Measurements from ENCODE around the gene MRPL30.

MRPL30 gene

DNA sequence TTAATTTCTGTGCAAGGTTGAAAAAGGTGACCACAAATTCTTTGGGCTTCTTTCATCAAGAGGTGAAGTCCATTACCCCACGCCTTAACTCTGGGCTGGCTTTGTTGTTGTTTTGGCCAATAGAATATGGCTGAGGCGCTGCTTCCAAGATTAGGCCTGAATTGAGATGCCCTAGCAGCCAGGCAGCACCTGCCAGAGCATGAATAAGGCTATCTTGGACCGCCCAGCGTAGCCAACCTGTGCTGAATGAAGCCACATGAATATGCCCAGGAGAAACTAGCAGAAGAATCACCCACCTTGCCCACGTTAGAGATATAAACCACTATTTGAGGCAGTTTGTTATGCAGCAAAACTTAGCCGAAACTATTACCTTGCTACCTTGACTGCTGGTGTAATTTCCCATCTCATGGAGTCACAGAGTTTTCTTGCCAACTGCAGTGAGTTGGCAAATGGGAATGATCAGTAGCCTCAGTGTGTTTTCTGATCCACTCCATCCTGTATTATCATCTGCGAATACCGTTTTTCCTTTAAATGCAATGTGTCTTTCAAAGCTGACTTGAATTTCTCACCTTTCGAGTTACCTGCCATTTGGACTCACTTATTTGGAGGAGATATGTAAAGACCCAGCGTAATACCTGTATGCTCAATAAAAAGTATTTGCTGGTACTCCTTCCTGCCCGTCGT is 26.9 kb upstream of the MRPL30 start:
- peak overlapping the region; percentile 91 to 94 for H3K9ac ChIP-seq (ENCODE audit: low read depth in 1 of 2, low read length in 2 of 2)
- peaks cover 14 to 24% of the 10 kb centered on the region in 2 donors for H3K4me1 ChIP-seq (ENCODE audit: control insufficient read depth in 1 of 2, insufficient read depth in 2 of 2, low read length in 2 of 2)
- H3K4me3 ChIP-seq (ENCODE audit: low read depth in 1 of 2, low read length in 2 of 2), result peak overlapping the region; percentile 95 to 99
- no peaks in the 10 kb centered on the region for H3K9me3 ChIP-seq (ENCODE audit: control insufficient read depth in 1 of 2, low read length in 2 of 2)
- H3K27me3 ChIP-seq (ENCODE audit: control insufficient read depth in 1 of 2, insufficient read depth in 2 of 2, low read length in 2 of 2), result no peaks in the 10 kb centered on the region
- H3K36me3 ChIP-seq (ENCODE audit: control insufficient read depth in 1 of 2, insufficient read depth in 2 of 2, low read length in 2 of 2), result no peaks in the 10 kb centered on the region
- peak overlapping the region; percentile 83 for H3K27ac ChIP-seq (ENCODE audit: low read depth, low read length)

DNA sequence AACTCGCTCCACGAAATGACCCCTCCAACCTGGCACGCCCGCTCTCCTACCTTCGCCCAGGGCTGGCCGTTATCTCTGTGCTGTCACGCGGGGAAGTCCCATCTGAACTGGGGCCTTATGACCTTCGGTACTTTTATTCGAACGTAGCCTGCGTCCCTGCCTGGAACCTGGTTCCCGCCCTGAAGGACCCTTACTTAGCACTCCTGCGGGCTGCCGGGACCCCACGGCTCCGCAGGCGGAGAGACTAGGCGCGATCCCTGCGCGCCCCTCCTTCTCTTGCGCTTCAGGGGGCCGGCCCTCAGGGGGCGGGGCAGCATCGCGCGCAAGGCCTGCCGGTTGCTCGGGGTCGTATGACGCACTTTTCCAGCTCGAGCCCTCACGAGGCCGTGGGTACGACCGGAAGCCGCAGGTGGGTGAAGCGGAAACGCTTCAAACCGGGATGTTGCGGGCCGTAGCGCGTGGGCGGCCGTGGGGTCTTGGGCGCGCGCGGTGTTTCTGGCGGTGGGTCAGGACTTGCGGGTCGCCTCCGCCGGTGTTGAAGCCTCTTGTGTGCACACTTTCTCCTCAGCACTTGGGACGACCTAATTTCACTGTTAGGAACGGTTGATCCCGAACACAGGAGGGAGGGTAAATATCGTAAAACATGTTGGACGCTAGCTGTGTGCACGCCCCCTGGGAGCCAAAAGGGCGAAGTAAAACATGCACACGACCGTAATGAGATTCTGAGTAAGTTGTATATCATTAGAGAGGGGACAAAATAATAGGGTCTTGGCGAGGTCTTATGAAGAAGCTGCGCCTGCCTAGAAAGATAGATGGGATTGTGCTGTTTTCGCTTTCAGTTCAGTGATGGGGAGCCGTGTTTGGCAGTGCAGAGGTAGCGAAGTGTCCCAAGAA is 26.1 kb upstream of the MRPL30 start, which contains the start of the genes LIPT1 and TSGA10:
Gene LIPT1 (plus strand): TSS at position 325 of the 894 bp plus-strand sequence. CDS start 6,991 bp downstream, outside the sequence.
Gene TSGA10 (minus strand): TSS at position 300 of the 894 bp plus-strand sequence. CDS start 45,503 bp downstream, outside the sequence.
- peak within 1 kb of the TSS; percentile 91 to 94 for H3K9ac ChIP-seq (ENCODE audit: low read depth in 1 of 2, low read length in 2 of 2)
- no peaks in the 10 kb centered on the region for H3K27me3 ChIP-seq (ENCODE audit: control insufficient read depth in 1 of 2, insufficient read depth in 2 of 2, low read length in 2 of 2)
- H3K36me3 ChIP-seq (ENCODE audit: control insufficient read depth in 1 of 2, insufficient read depth in 2 of 2, low read length in 2 of 2), result peaks cover 0 to 3% of the 10 kb centered on the region in 2 donors
- H3K4me1 ChIP-seq (ENCODE audit: control insufficient read depth in 1 of 2, insufficient read depth in 2 of 2, low read length in 2 of 2), result peaks cover 14 to 24% of the 10 kb centered on the region in 2 donors
- H3K9me3 ChIP-seq (ENCODE audit: control insufficient read depth in 1 of 2, low read length in 2 of 2), result no peaks in the 10 kb centered on the region
- H3K4me3 ChIP-seq (ENCODE audit: low read depth in 1 of 2, low read length in 2 of 2), result peak within 1 kb of the TSS; percentile 95 to 99
- peak within 1 kb of the TSS; percentile 83 for H3K27ac ChIP-seq (ENCODE audit: low read depth, low read length)

- Histone ChIP-seq H3K27ac (ENCODE audit: low read depth, low read length) (no peak overlapping the region), H3K36me3 (ENCODE audit: control insufficient read depth in 1 of 2, insufficient read depth in 2 of 2, low read length in 2 of 2) (peaks cover 0 to 3% of the 10 kb centered on the region in 2 donors), H3K9ac (ENCODE audit: low read depth in 1 of 2, low read length in 2 of 2) (no peak overlapping the region), H3K27me3 (ENCODE audit: control insufficient read depth in 1 of 2, insufficient read depth in 2 of 2, low read length in 2 of 2) (no peaks in the 10 kb centered on the region), H3K9me3 (ENCODE audit: control insufficient read depth in 1 of 2, low read length in 2 of 2) (no peaks in the 10 kb centered on the region), H3K4me3 (ENCODE audit: low read depth in 1 of 2, low read length in 2 of 2) (no peak overlapping the region), H3K4me1 (ENCODE audit: control insufficient read depth in 1 of 2, insufficient read depth in 2 of 2, low read length in 2 of 2) (peaks cover 14 to 24% of the 10 kb centered on the region in 2 donors)
Measured at GRCh38 chr2:99156891-99157290, 24.1 kb upstream of the MRPL30 start.

DNA sequence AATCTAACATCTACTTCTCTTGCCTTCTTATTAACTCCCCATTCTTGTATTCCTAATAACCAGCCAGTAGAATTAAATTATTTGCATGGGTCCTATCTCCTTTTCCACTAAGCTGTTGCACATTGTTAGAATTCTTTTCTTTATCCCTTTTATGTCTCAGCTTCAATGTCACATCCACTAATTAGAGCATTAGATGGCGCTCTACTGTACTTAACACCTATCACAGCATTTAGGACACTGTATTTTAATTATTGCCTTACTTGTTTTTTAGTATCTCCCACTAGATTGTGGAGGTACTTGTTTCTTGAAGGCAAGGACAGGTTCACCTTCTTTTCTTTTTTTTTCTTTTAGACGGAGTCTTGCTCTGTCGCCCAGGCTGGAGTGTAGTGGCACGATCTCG is 22.4 kb upstream of the MRPL30 start:
- H3K4me1 ChIP-seq (ENCODE audit: control insufficient read depth in 1 of 2, insufficient read depth in 2 of 2, low read length in 2 of 2), result peaks cover 14 to 17% of the 10 kb centered on the region in 2 donors
- H3K4me3 ChIP-seq (ENCODE audit: low read depth in 1 of 2, low read length in 2 of 2), result no peak overlapping the region
- no peaks in the 10 kb centered on the region for H3K9me3 ChIP-seq (ENCODE audit: control insufficient read depth in 1 of 2, low read length in 2 of 2)
- peaks cover 0 to 3% of the 10 kb centered on the region in 2 donors for H3K36me3 ChIP-seq (ENCODE audit: control insufficient read depth in 1 of 2, insufficient read depth in 2 of 2, low read length in 2 of 2)
- no peak overlapping the region for H3K9ac ChIP-seq (ENCODE audit: low read depth in 1 of 2, low read length in 2 of 2)
- no peaks in the 10 kb centered on the region for H3K27me3 ChIP-seq (ENCODE audit: control insufficient read depth in 1 of 2, insufficient read depth in 2 of 2, low read length in 2 of 2)
- H3K27ac ChIP-seq (ENCODE audit: low read depth, low read length), result no peak overlapping the region

DNA sequence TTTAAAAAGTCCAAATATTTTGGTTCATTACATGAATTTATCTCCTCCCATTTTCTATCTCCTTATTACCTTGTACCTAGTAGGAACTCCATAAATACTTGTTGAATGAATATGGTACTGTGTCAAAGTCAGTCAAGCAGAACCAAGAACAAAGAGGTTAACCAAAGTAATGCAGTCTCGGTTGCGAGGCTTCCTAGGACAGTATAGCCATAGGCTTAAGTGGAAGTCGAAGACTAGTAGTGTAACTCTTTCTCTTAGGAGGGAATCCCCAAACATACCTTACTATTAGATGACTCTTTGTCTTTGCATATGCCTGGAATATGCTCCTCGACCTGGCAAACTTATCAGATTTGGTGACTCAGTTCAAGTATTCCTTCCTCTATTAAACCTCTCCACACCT is 21.4 kb upstream of the MRPL30 start:
- peaks cover 7 to 10% of the 10 kb centered on the region in 2 donors for H3K4me1 ChIP-seq (ENCODE audit: control insufficient read depth in 1 of 2, insufficient read depth in 2 of 2, low read length in 2 of 2)
- no peak overlapping the region for H3K4me3 ChIP-seq (ENCODE audit: low read depth in 1 of 2, low read length in 2 of 2)
- no peak overlapping the region for H3K27ac ChIP-seq (ENCODE audit: low read depth, low read length)
- no peak overlapping the region for H3K9ac ChIP-seq (ENCODE audit: low read depth in 1 of 2, low read length in 2 of 2)
- H3K9me3 ChIP-seq (ENCODE audit: control insufficient read depth in 1 of 2, low read length in 2 of 2), result no peaks in the 10 kb centered on the region
- no peaks in the 10 kb centered on the region for H3K27me3 ChIP-seq (ENCODE audit: control insufficient read depth in 1 of 2, insufficient read depth in 2 of 2, low read length in 2 of 2)
- peaks cover 0 to 3% of the 10 kb centered on the region in 2 donors for H3K36me3 ChIP-seq (ENCODE audit: control insufficient read depth in 1 of 2, insufficient read depth in 2 of 2, low read length in 2 of 2)

- H3K27ac ChIP-seq (ENCODE audit: low read depth, low read length), result no peak overlapping the region
- H3K9ac ChIP-seq (ENCODE audit: low read depth in 1 of 2, low read length in 2 of 2), result no peak overlapping the region
- H3K4me1 ChIP-seq (ENCODE audit: control insufficient read depth in 1 of 2, insufficient read depth in 2 of 2, low read length in 2 of 2), result peaks cover 0 to 6% of the 10 kb centered on the region in 2 donors
- no peak overlapping the region for H3K4me3 ChIP-seq (ENCODE audit: low read depth in 1 of 2, low read length in 2 of 2)
- no peaks in the 10 kb centered on the region for H3K27me3 ChIP-seq (ENCODE audit: control insufficient read depth in 1 of 2, insufficient read depth in 2 of 2, low read length in 2 of 2)
- peaks cover 11 to 39% of the 10 kb centered on the region in 2 donors for H3K36me3 ChIP-seq (ENCODE audit: control insufficient read depth in 1 of 2, insufficient read depth in 2 of 2, low read length in 2 of 2)
- H3K9me3 ChIP-seq (ENCODE audit: control insufficient read depth in 1 of 2, low read length in 2 of 2), result no peaks in the 10 kb centered on the region
Measured at GRCh38 chr2:99166218-99166617, 14.8 kb upstream of the MRPL30 start.

- H3K9ac ChIP-seq (ENCODE audit: low read depth in 1 of 2, low read length in 2 of 2), result no peak overlapping the region
- H3K4me1 ChIP-seq (ENCODE audit: control insufficient read depth in 1 of 2, insufficient read depth in 2 of 2, low read length in 2 of 2), result peaks cover 0 to 6% of the 10 kb centered on the region in 2 donors
- H3K36me3 ChIP-seq (ENCODE audit: control insufficient read depth in 1 of 2, insufficient read depth in 2 of 2, low read length in 2 of 2), result peaks cover 11 to 54% of the 10 kb centered on the region in 2 donors
- H3K9me3 ChIP-seq (ENCODE audit: control insufficient read depth in 1 of 2, low read length in 2 of 2), result no peaks in the 10 kb centered on the region
- H3K27ac ChIP-seq (ENCODE audit: low read depth, low read length), result no peak overlapping the region
- no peak overlapping the region for H3K4me3 ChIP-seq (ENCODE audit: low read depth in 1 of 2, low read length in 2 of 2)
- H3K27me3 ChIP-seq (ENCODE audit: control insufficient read depth in 1 of 2, insufficient read depth in 2 of 2, low read length in 2 of 2), result no peaks in the 10 kb centered on the region
Measured at GRCh38 chr2:99169534-99169933, 11.4 kb upstream of the MRPL30 start.

DNA sequence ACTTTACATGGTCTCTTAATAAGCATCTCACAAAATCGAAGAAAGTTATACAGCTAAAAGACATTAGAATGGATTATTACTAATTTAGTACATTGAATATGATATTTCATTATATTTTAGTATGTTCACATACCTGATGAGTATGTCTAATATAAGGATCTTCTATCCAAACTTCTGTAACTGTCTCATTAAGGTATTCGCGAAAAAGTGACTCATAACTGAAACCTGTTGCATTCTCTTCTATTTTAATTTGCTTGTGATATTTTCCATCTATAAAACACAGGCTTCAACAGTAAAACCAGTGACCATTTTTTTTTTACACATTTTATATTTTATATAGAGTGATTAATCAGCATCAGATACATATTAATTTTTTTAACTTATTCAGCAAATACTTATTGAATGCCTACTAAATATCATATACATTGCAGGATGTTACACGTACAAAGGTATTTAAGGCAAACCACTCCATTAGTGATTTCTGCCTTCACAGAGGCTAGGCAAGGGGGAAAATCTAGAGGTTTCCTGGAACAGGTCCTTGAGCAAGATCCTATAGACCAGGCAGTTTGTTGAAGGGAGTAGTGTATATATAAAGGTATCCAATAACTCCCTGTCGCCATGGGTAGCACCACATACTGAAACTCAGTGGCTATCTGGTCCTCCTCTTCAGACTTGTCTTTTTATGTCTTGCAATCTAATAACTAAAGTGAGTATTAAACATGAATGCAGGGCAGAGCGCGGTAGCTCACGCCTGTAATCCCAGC is 9.4 kb upstream of the MRPL30 start:
- H3K4me1 ChIP-seq (ENCODE audit: control insufficient read depth in 1 of 2, insufficient read depth in 2 of 2, low read length in 2 of 2), result peaks cover 0 to 6% of the 10 kb centered on the region in 2 donors
- no peaks in the 10 kb centered on the region for H3K27me3 ChIP-seq (ENCODE audit: control insufficient read depth in 1 of 2, insufficient read depth in 2 of 2, low read length in 2 of 2)
- H3K9me3 ChIP-seq (ENCODE audit: control insufficient read depth in 1 of 2, low read length in 2 of 2), result no peaks in the 10 kb centered on the region
- no peak overlapping the region for H3K27ac ChIP-seq (ENCODE audit: low read depth, low read length)
- no peak overlapping the region for H3K4me3 ChIP-seq (ENCODE audit: low read depth in 1 of 2, low read length in 2 of 2)
- H3K9ac ChIP-seq (ENCODE audit: low read depth in 1 of 2, low read length in 2 of 2), result no peak overlapping the region
- peaks cover 11 to 49% of the 10 kb centered on the region in 2 donors for H3K36me3 ChIP-seq (ENCODE audit: control insufficient read depth in 1 of 2, insufficient read depth in 2 of 2, low read length in 2 of 2)

GRCh38 chr2:99181624-99182000 is 628 bp downstream of the MRPL30 start:
- Histone ChIP-seq H3K27ac (ENCODE audit: low read depth, low read length) (no peak overlapping the region), H3K36me3 (ENCODE audit: control insufficient read depth in 1 of 2, insufficient read depth in 2 of 2, low read length in 2 of 2) (no peaks in the 10 kb centered on the region), H3K4me3 (ENCODE audit: low read depth in 1 of 2, low read length in 2 of 2) (peak overlapping the region; percentile 97 to 98), H3K9me3 (ENCODE audit: control insufficient read depth in 1 of 2, low read length in 2 of 2) (no peaks in the 10 kb centered on the region), H3K9ac (ENCODE audit: low read depth in 1 of 2, low read length in 2 of 2) (peak overlapping the region; percentile 89 to 95), H3K27me3 (ENCODE audit: control insufficient read depth in 1 of 2, insufficient read depth in 2 of 2, low read length in 2 of 2) (no peaks in the 10 kb centered on the region), H3K4me1 (ENCODE audit: control insufficient read depth in 1 of 2, insufficient read depth in 2 of 2, low read length in 2 of 2) (peaks cover 19 to 23% of the 10 kb centered on the region in 2 donors)
